SK-MEL-5 (cell line): ENCODE results near the gene CHMP5. TPM values are rescaled to one million over a fixed set of nuclear protein-coding genes. Genes with fewer than 3 reads are reported as not detected.
A peak's percentile ranks its signal among the peaks of the same experiment; 100 is the strongest.

Experiments used
- DNase-seq: peaks from one replicate; pipeline ENCODE4 v3.0.0-alpha.2; 2016; ENCODE audit warnings: low read depth, low spot score
- in situ Hi-C: cut with HindIII; loops from 2 replicates; pipeline ENCODE4 v1.10.0; 2016; ENCODE audit warnings: low sequenced_read_pairs, high pct_unique_total_duplicates, low pct_unique_long_range_greater_than_20kb
- total RNA-seq: library from RNA; depleted of rRNA; stranded (reverse); fragments of >200 nt; shearing (Covaris generic); gene quantifications from 2 replicates; pipeline ENCODE4 v1.2.3, GENCODE V29; 2014

The CHMP5 gene
- total RNA-seq, 1 experiment from 2014 or later: 106 TPM

DNA sequence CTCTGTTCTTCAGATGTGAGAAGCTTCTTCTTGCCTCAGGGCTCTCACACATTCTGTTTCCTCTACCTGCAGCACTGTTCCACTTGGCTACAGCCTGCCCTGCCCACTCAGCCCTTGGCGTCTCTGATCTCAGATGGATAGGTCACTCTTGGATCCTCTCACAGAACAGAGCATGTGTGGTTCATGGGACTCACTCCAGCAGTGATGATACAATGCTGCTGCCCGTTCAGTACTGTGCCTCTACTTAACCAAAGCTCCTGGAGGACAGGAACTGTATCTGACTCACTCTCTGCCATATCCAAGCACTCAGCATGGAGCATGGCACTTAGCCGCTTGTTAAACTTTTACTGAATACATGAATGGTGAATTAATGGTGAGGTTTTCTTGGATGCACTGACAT lies 28.3 kb upstream of the CHMP5 start:
- DNase-seq: no peak
- in situ Hi-C loops: no loop called here

DNA sequence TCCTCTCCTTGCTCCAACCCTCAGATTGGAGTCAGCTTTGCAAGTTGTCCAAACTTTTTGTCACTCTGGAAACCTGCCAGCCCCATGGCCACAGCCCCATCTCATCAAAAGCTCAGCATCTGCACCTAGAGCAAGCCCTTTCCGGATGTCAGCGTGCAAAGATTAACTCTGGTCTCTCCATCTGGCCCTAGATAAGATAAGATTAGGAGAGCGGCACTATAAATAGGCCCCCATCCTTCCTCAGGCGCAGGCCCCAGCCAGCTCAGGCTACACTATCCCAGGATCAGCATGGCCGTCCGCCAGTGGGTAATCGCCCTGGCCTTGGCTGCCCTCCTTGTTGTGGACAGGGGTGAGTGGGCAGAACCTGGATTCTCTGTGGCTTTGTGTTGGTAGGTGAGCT lies 24.9 kb upstream of the CHMP5 start, which contains the start of gene SPINK4:
SPINK4 (plus strand) TSS at position 247 of the 400 bp plus-strand sequence; CDS start at position 289, 42 bp downstream.
- no peak for DNase-seq
- in situ Hi-C loops: no loop called here

DNA sequence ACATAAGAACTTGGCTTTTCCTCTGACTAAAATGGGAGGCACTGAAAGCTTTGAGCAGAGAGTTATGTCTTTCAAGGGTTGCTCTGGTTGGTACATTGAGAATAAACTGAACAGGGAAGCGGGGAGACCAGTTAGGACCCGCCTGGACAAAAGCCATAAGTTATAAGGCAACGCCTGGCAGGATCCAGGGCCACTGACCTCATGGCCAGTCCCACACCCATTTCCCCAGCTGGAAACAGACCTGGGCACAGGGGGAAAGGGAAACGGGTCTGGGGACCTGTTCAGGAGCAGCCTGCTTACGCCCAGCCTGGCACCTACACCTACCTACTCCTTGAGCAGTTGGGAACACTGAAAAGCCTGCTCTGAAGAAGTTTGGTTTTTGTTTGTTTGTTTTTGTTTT lies 23.6 kb upstream of the CHMP5 start:
- no peak for DNase-seq
- in situ Hi-C loops: no loop called here

DNA sequence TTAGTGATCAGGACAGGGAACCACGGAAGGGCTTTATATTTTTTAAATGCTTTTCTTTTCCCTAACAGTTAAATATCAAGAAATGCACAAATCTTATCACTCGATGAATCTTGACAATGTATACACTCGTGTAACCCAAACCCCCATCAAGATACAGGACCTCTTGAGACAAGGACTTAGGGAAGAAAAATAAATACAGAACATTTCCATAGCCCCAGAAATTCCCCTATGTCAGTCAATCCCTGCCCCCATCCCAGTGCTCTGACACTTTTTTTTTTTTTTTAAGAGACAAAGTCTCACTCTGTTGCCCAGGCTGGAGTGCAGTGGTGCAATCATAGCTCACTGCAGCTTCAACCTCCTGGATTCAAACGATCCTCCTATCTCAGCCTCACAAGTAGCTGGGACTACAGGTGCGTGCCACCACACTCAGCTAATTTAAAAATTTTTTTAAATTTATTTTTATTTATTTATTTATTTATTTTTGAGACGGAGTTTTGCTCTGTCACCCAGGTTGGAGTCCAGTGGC lies 22.2 kb upstream of the CHMP5 start:
- in situ Hi-C loops: no loop called here
- DNase-seq: no peak

DNA sequence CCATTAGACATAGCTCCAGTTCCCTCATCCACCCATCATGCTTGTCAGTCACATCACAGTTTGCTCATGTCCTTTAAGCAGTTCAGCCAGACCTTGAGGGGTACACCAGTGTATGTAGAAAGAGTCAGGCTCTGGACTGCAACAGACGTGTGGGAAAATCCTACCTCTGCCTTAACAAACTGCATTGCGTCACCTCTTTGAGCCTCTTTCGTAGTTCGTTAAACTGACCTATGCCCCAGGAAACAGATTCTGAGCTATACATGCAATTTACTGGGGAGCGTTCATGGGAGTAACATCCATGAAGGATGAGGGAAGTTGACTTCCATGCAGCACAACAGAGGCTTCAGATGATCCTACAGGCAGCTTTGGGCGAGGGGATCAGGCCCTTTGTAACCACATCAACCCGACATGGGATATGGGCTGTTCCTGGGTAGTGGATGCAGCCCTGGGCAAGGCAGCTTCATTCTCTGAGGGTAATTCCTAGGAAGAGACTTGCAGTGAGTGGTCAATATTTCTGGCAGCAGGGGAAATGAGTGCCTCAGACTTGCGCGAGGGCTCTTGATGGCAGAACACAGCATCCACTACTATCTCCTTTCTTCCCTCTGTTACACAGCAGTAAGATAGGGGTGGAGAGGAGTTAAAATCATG lies 20.6 kb upstream of the CHMP5 start:
- in situ Hi-C loops: no loop called here

DNA sequence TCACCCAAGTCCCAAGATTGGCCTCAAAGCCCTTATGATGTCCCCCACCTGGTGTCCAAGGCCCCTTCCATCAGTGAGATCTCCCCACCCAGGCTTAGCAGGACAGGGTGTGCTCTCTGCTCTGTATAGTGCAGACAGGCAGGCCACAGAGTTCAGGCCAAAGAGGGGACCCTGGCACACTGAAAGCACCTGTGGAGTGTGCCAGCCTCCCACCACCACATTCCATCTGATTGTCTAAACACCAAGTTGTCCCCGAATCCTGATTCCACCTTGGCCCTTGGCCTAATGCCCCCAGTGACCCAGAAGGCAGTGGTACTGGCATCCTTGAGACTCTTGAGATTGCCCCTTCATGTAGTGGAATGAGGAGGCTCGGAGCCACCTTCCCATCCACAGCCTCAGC lies 19.5 kb upstream of the CHMP5 start:
- in situ Hi-C loops: no loop called here
- DNase-seq: no peak

More for the DNA sequence above, 20.6 kb upstream of the CHMP5 start:
- no peak for DNase-seq

DNA sequence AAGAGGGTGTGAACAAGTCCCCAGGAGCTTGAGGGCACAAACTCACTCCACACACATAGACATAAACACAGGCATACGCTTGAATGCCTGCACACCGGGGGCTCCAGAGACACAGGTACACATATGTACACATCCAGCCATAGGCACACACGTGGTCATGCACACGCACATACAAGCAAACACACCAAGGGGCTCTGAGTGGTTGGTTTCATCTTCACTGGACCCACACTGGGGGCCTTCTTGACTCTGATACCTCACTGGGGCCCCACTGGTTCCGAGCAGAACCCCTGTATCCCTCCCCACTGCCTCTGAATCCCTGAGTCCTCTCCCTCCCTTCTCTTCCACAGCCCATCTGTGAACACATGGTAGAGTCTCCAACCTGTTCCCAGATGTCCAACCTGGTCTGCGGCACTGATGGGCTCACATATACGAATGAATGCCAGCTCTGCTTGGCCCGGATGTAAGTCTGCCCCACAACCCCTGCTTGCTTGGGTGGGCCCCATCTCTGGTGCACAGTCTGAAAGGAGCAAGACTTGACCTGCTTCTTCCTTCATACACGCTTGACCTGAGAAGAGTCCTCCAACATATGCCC lies 18.5 kb upstream of the CHMP5 start:
- in situ Hi-C loops: no loop called here
- DNase-seq: no peak

DNA sequence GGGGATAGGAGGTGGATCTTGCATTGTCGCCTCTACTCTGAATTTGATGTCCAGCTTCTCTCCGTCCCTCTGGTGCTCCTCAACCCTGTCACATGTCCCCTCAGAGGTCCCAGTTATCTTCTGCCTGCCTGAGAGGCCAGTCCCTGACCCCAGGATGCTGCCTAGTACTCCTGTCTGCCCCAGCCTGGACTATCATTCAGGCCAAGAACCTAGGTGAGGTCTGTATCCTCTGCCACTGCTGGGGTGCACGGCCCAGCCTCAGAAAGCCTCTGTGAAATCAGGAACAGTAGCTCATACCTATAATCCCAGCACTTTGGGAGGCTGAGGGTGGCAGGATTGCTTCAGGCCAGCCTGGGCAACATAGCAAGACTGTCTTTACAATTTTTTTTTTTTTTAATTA lies 16.2 kb upstream of the CHMP5 start:
- DNase-seq: no peak
- in situ Hi-C loops: no loop called here

DNA sequence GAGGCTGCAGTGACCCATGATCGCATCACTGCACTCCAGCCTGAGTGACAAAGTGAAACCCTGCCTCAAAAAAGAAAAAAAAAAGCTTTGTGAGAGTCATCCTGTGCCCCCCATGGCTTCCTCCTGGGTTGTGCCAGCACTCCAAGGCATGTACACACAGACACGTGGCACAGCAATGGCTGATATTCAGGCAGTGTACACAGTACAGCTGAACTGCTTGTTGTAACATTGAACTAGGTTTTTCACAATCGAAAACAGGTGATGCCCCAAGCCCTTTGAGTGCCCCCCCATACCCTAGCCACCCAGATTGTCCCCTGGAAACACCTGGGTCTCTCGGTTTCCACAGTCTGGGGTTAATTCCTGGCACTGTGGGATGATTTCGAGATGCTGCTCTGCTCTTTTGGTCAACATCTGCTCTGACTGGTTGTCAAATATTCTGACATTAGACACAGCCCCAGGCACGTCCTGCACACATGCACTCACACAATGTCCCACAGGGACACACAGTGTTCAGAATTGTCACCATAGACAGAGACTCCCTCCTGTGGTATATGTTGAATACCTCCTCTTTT lies 15.7 kb upstream of the CHMP5 start:
- DNase-seq: no peak
- in situ Hi-C loops: no loop called here

DNA sequence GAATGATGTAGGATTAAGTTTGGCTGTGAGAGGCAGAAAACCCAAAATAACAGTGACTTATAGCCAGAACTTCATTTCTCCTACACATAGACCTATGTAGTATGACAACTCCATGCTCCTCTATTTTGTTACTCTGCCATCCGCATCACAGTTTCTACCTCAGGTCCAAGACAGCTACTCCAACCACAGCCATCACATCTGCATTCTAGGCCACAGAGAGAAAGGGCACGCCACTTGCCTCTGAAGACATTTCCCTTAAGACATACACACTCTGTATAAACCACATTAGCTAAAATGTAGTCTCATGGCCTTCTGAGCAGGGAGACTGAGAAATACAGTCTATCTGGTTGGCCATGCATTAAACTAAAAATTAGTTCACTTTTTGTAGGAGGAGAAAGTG lies 14.9 kb upstream of the CHMP5 start:
- in situ Hi-C loops: no loop called here
- no peak for DNase-seq

DNA sequence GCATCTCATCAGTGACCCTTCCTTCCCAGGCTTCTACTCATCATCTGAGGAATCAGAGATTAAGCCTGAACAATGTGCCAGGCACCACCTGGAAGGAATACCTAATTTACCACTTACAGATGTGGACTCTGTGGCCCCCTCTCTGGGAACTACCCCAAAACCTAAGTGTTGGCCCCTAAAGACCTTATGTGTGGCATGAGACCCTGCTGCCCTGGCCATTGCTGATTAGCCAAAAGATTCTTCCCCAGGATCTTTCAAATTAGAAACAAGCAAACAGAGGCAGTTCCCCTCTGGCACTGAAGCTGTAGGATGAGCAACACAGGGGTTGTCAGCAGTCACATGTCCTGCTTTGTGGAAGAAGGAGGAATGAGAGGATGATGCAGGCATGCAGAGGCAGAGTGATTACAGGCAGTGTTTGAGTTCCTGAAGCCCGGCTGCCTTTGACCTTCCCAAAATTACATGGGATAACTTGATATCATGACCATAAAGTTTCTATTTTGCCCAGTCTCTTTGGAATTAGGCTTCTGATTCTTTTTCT lies 14.3 kb upstream of the CHMP5 start:
- peak; percentile 56 for DNase-seq
- in situ Hi-C loops: no loop called here

DNA sequence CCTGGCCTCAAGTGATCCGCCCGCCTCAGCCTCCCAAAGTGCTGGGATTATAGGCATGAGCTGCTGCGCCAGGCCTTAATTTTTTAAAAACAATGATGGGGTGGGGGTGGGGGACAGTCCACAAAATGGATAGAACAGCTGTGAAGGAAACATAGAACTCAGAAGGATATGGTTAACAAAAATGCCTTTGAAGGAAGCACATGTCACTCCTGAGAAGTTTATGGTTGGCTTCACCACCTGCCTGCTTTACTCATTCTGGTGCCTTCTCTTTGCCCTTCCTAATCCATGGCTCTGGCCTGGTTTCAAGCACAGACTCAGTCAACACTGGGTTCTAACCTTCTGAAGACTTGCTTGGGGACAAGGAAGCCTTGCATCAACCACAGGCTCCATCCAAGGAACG lies 10.6 kb upstream of the CHMP5 start:
- in situ Hi-C loops: no loop called here

DNA sequence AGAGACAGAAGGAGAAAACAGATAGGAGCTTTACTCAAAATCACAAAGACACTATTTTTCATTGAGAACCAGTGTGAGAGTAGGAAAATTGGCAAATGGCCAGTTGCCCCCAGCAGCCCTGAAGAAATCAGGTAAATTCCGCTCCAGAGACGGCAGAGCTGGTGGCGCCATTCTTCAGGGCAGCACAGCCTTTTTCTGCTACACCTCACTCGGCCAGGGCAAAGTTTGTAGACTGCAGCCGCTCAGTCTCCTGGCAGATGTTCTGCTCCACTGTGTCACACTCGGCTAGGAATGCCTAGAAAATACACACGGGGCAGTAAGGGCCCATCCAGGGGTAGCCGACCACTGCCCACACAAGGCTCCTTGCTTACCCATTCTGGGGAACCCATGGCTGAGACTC lies 9.8 kb upstream of the CHMP5 start:
- in situ Hi-C loops: no loop called here
- no peak for DNase-seq

More for the DNA sequence above, 10.6 kb upstream of the CHMP5 start:
- DNase-seq: no peak

DNA sequence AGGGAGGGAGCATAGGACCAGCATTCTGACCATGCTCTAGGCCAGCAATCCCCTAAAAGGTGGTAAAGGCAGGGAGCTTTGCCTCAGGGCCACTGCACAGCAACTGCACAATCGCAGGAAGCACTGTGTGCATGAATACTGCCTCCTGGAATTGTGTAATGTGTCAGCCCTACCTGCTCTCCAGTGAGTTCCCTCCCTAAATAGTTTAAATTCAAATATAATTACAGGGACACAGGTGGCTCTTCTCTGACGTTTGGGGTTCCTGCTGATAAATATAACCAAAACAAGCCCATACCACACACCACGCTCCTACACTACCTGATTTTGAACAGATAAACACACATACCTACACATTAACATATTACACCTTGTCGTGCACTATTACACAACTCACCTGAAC lies 9.4 kb upstream of the CHMP5 start:
- DNase-seq: no peak
- in situ Hi-C loops: no loop called here

DNA sequence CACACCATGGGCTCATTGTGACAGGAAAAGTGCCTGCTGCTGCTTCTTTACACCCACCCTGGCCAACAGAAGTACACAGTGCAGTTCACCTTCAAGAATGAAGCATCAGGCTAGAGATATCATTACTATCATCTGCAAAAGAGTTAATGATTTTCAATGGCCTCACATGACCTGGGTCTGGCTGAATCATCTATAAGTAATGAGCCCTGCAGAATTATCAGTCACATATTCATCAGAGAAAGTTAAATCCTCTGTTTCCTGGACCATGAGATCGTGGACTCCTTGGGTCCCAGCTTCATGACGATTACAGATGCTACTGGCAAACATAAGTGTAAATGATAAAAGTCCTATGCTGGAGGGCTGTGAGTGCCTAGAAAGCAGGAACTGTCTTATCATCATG lies 8.6 kb upstream of the CHMP5 start:
- in situ Hi-C loops: no loop called here
- DNase-seq: no peak

DNA sequence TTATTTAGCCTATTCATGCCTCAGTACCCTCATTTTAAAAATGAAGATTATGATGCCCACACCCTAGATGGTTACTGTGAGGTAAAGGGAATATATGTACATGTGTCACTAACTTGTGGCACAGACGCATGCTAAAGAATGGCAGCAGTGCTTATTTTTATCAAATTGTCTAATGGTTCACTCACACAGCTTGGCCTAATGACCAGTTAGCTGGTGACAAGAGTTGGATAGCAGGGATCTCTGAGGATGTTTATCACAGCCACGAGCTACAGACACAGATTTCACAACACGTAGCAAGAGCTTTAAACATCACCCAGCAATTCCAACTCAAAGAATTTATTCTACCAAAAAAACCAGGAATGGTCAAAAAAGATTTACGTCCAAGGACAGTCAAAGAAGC lies 7.6 kb upstream of the CHMP5 start:
- in situ Hi-C loops: no loop called here
- no peak for DNase-seq

DNA sequence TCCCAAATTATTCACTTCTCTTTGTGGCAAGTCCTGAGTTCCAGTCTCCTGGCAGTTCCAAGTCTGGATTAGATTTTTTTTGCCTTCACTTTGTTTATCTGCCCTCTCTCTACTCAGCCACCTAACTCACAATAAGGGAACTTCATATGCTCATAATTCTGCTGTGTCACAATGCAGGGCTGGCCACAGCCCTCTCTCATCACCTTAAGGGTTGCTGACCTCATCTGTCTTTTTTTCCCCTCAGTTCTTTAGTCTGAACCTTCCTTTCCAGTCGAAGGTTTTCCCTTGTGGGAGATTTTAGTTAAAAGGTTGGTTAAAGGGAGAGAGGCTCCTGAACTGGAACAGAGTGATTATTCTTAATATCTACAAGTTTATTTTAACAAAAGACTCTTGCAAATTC lies 4.5 kb upstream of the CHMP5 start:
- no peak for DNase-seq
- in situ Hi-C loops: no loop called here

DNA sequence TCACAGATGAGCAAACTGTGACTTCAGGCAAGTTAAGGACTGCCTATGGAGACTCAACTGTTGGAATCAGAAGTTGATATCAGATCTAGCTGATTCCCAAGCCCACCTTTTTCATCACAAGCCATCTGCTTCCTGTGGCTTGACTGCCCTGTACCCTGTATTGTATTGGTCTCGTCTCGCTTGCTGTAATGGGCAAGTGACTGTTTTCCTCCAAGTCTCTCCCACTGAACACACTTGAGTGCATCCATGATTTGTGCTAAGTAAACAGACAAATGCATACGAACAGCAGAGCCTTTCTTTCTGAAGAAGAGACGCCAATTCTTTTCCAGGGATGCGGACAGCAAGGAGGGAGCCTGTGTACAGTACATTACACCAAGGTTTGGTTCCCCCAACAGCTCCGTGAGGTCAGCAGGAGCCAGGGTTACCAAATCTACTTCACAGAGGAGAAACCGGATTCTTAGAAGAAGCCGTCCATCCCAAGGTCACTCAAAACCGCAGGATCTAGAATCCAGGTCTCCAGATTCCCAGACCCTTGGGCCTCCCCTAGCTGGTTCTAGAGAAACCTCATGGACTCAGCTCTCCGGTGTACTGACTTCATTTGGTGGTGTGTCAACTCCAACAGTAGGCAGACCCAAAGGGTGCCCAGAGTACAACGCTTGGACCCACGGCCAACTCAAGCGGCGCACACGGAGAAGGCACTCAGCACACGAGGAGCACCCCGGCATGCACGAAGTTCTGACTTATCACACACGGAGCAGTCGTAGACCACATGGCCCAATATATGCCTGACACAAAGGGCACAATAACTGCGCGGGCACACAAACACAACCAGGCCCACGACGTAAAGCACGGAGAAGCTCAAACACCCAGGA lies 1.5 kb upstream of the CHMP5 start:
- DNase-seq: no peak
- in situ Hi-C loops: no loop called here
